ENCODE measurements around the gene PPM1H. TPM values are rescaled to one million over a fixed set of nuclear protein-coding genes. Genes with fewer than 3 reads are reported as not detected.
"Not testable (repeated sequence)": the region's sequence is repeated elsewhere in the genome, so short reads cannot be mapped to it uniquely, and the experiment has no call there.

Gene PPM1H
- total RNA-seq, 4 donors from 2014 or later, result 0.46 to 3.4 (median 1.3) TPM

- no peaks in the 10 kb centered on the region for H3K4me1 ChIP-seq
- no peaks in the 10 kb centered on the region for H3K9me3 ChIP-seq
- no peaks in the 10 kb centered on the region for H3K27me3 ChIP-seq
- no peak for ATAC-seq
- H3K36me3 ChIP-seq, result no peaks in the 10 kb centered on the region
- in situ Hi-C loops (cut with MboI; ENCODE audit: low sequenced_read_pairs in 4 of 4) (no loop called here), intact Hi-C loops (cut with DNase I; ENCODE audit: low total_unique reads) (no loop called here)
- no peak overlapping the region for H3K27ac ChIP-seq
- TF ChIP-seq POLR2A (IDR thresholded peaks at IDR 0.05) (no peak), CTCF (IDR thresholded peaks at IDR 0.05 in 4 of 5, conservative IDR thresholded peaks at IDR 0.05 in 1 of 5) (no peak)
- no peak for DNase-seq
- H3K4me3 ChIP-seq, result no peak overlapping the region
Observed at GRCh38 chr12:62882696-62883095, 52.3 kb downstream of the PPM1H start.

DNA sequence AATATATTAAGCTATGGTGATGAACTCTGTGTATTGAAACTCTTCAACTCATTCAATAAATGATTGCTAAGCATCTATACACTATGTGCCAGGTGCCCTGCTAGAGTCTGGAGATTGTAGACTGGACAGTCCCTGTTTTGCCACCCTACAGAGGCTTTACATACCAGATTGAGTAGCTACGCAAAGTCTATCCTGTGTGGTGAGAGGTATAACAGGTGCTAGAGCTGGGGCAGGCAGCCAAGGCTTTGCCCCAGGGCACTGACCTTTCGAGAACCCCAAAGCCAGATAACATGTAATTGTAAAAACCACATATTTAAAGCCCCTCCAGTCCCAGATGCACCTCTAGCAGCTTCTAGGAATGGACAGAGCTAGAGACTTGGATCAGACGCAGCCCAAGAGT is 52.8 kb downstream of the PPM1H start:
- no peaks in the 10 kb centered on the region for H3K27me3 ChIP-seq
- in situ Hi-C loops (cut with MboI; ENCODE audit: low sequenced_read_pairs in 4 of 4), result no loop called here

DNA sequence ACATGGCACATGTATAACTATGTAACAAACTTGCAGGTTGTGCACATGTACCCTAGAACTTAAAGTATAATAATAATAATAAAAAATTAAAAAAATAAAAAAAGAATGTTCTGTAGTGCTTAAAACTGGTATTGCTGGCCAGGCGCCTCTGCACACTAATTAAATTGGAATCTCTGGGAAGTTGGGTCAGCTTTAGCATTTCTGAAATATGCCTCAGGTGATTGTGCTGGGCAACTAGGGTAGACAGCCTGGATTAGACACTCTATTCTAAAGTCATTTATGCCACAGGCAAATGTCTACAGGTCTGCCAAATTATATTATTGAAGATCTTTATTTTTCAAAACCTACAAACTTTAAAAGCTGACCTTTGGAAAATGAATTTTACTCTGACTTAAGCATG is 55.3 kb downstream of the PPM1H start:
- no peaks in the 10 kb centered on the region for H3K4me1 ChIP-seq
- DNase-seq, result no peak
- no peaks in the 10 kb centered on the region for H3K36me3 ChIP-seq
- no peak overlapping the region for H3K4me3 ChIP-seq
- H3K27ac ChIP-seq, result no peak overlapping the region
- no peak for TF ChIP-seq CTCF (IDR thresholded peaks at IDR 0.05 in 4 of 5, conservative IDR thresholded peaks at IDR 0.05 in 1 of 5)
- no peak for TF ChIP-seq POLR2A (IDR thresholded peaks at IDR 0.05)
- no peaks in the 10 kb centered on the region for H3K27me3 ChIP-seq
- no peaks in the 10 kb centered on the region for H3K9me3 ChIP-seq
- in situ Hi-C loops (cut with MboI; ENCODE audit: low sequenced_read_pairs in 4 of 4) (no loop called here), intact Hi-C loops (cut with DNase I; ENCODE audit: low total_unique reads) (no loop called here)
- no peak for ATAC-seq

More for the DNA sequence above, 52.8 kb downstream of the PPM1H start:
- no peak overlapping the region for H3K27ac ChIP-seq
- DNase-seq (no peak), ATAC-seq (no peak)
- intact Hi-C loops (cut with DNase I; ENCODE audit: low total_unique reads), result no loop called here
- H3K36me3 ChIP-seq, result no peaks in the 10 kb centered on the region
- no peak for TF ChIP-seq CTCF (IDR thresholded peaks at IDR 0.05 in 4 of 5, conservative IDR thresholded peaks at IDR 0.05 in 1 of 5)
- no peak overlapping the region for H3K4me3 ChIP-seq
- no peaks in the 10 kb centered on the region for H3K9me3 ChIP-seq
- H3K4me1 ChIP-seq, result no peaks in the 10 kb centered on the region

GRCh38 chr12:62879228-62879627 is 55.7 kb downstream of the PPM1H start:
- H3K27ac ChIP-seq; H3K4me1 ChIP-seq; DNase-seq; ATAC-seq; intact Hi-C loops (cut with DNase I; ENCODE audit: low total_unique reads); in situ Hi-C loops (cut with MboI; ENCODE audit: low sequenced_read_pairs in 4 of 4); H3K36me3 ChIP-seq; H3K27me3 ChIP-seq; H3K9me3 ChIP-seq; H3K4me3 ChIP-seq: not testable (repeated sequence)

GRCh38 chr12:62878211-62878610 is 56.7 kb downstream of the PPM1H start:
- DNase-seq (no peak), ATAC-seq (no peak)
- H3K4me3 ChIP-seq, result no peak overlapping the region
- no peaks in the 10 kb centered on the region for H3K36me3 ChIP-seq
- no peak for TF ChIP-seq CTCF (IDR thresholded peaks at IDR 0.05 in 4 of 5, conservative IDR thresholded peaks at IDR 0.05 in 1 of 5)
- no peak for TF ChIP-seq POLR2A (IDR thresholded peaks at IDR 0.05)
- H3K4me1 ChIP-seq, result no peaks in the 10 kb centered on the region
- H3K27me3 ChIP-seq, result no peaks in the 10 kb centered on the region
- intact Hi-C loops (cut with DNase I; ENCODE audit: low total_unique reads) (no loop called here), in situ Hi-C loops (cut with MboI; ENCODE audit: low sequenced_read_pairs in 4 of 4) (no loop called here)
- no peak overlapping the region for H3K27ac ChIP-seq
- no peaks in the 10 kb centered on the region for H3K9me3 ChIP-seq

Data from gastrocnemius medialis (tissue), 4 donors.